Liver (tissue), 9 donors: ENCODE measurements around the gene SH3BP2. TPM values are rescaled to one million over a fixed set of nuclear protein-coding genes. Genes with fewer than 3 reads are reported as not detected.

Experiments used
- DNase-seq: peaks from one replicate; pipeline ENCODE4 v3.0.0-alpha.2; 2017; ENCODE audit warnings: low spot score
- H3K27ac ChIP-seq, 2 donors: one replicate each; pipeline ENCODE4 v1.7.0; 2013; ENCODE audit warnings: inconsistent platforms in 2 of 2, low read length in 2 of 2, control low read depth in 1 of 2, low read depth in 1 of 2, mild to moderate bottlenecking in 1 of 2
- H3K27me3 ChIP-seq, 4 donors: one replicate each; pipeline versions ENCODE4 v1.6.1 to v1.7.0; 2013; ENCODE audit warnings: low read length in 3 of 4, inconsistent platforms in 1 of 4, mild to moderate bottlenecking in 1 of 4, moderate library complexity in 1 of 4; ENCODE audit not compliant: control insufficient read depth in 4 of 4, insufficient read depth in 4 of 4
- H3K36me3 ChIP-seq, 4 donors: one replicate each; pipeline versions ENCODE4 v1.6.1 to v1.7.0; 2013; ENCODE audit warnings: low read length in 3 of 4, mild to moderate bottlenecking in 3 of 4, low read depth in 1 of 4, moderate library complexity in 1 of 4; ENCODE audit not compliant: control insufficient read depth in 4 of 4, insufficient read depth in 3 of 4
- H3K4me1 ChIP-seq, 4 donors: one replicate each; pipeline versions ENCODE4 v1.6.1 to v1.7.0; 2013; ENCODE audit warnings: low read length in 3 of 4, mild to moderate bottlenecking in 3 of 4, moderate library complexity in 1 of 4; ENCODE audit not compliant: control insufficient read depth in 4 of 4, insufficient read depth in 4 of 4
- H3K4me3 ChIP-seq, 3 donors: one replicate each; pipeline versions ENCODE4 v1.6.1 to v1.7.0; 2013; ENCODE audit warnings: low read length in 3 of 3, control low read depth in 1 of 3, low read depth in 1 of 3, mild to moderate bottlenecking in 1 of 3
- H3K9ac ChIP-seq, 2 donors: one replicate each; pipeline ENCODE4 v1.7.0; 2013; ENCODE audit warnings: low read length in 2 of 2, mild to moderate bottlenecking in 2 of 2, moderate library complexity in 2 of 2, control low read depth in 1 of 2, low read depth in 1 of 2
- H3K9me3 ChIP-seq, 4 donors: one replicate each; pipeline versions ENCODE4 v1.6.1 to v1.7.0; 2013; ENCODE audit warnings: low read length in 3 of 4; ENCODE audit not compliant: control insufficient read depth in 4 of 4
- ATF3 ChIP-seq: IDR thresholded peaks from 2 replicates; pipeline ENCODE4 v1.6.1; 2016; ENCODE audit warnings: antibody characterized with exemption
- CTCF ChIP-seq: fragments of 150-350 bp; IDR thresholded peaks from 2 replicates; pipeline ENCODE4 v1.5.1; 2017; ENCODE audit warnings: improper control_type of control experiment, low read depth, low read length; ENCODE audit not compliant: missing input control
- EGR1 ChIP-seq, 2 donors: IDR thresholded peaks; 2 replicates each; pipeline ENCODE4 v1.6.1; 2016 to 2018; ENCODE audit warnings: antibody characterized with exemption in 2 of 2, low read depth in 2 of 2
- FOXA1 ChIP-seq: IDR thresholded peaks from 2 replicates; pipeline ENCODE4 v1.6.1; 2016; ENCODE audit warnings: antibody characterized with exemption
- FOXA2 ChIP-seq: IDR thresholded peaks from 2 replicates; pipeline ENCODE4 v1.6.1; 2016; ENCODE audit warnings: antibody characterized with exemption
- GABPA ChIP-seq, 2 donors: IDR thresholded peaks in 1 of 2; conservative IDR thresholded peaks in 1 of 2; 2 replicates each; pipeline ENCODE4 v1.6.1; 2016; ENCODE audit warnings: antibody characterized with exemption in 2 of 2, mild to moderate bottlenecking in 1 of 2, moderate library complexity in 1 of 2
- HNF4A ChIP-seq, 2 donors: conservative IDR thresholded peaks; 2 replicates each; pipeline ENCODE4 v1.6.1; 2016; ENCODE audit warnings: antibody characterized with exemption in 2 of 2, mild to moderate bottlenecking in 2 of 2
- HNF4G ChIP-seq: IDR thresholded peaks from 2 replicates; pipeline ENCODE4 v1.6.1; 2016; ENCODE audit warnings: antibody characterized with exemption
- JUND ChIP-seq, 2 donors: IDR thresholded peaks; 2 replicates each; pipeline ENCODE4 v1.6.1; 2016; ENCODE audit warnings: antibody characterized with exemption in 2 of 2
- MAX ChIP-seq: IDR thresholded peaks from 2 replicates; pipeline ENCODE4 v1.6.1; 2016; ENCODE audit warnings: antibody characterized with exemption
- NR2F2 ChIP-seq: IDR thresholded peaks from 2 replicates; pipeline ENCODE4 v1.6.1; 2016; ENCODE audit warnings: antibody characterized with exemption
- RAD21 ChIP-seq, 2 donors: IDR thresholded peaks; 2 replicates each; pipeline ENCODE4 v1.6.1; 2016; ENCODE audit warnings: antibody characterized with exemption in 2 of 2, mild to moderate bottlenecking in 2 of 2
- REST ChIP-seq: IDR thresholded peaks from 2 replicates; pipeline ENCODE4 v1.6.1; 2016; ENCODE audit warnings: antibody characterized with exemption, mild to moderate bottlenecking
- RXRA ChIP-seq, 2 donors: IDR thresholded peaks; 2 replicates each; pipeline ENCODE4 v1.6.1; 2017 to 2018; ENCODE audit warnings: antibody characterized with exemption in 2 of 2, mild to moderate bottlenecking in 1 of 2
- SP1 ChIP-seq: IDR thresholded peaks from 2 replicates; pipeline ENCODE4 v1.6.1; 2018; ENCODE audit warnings: antibody characterized with exemption, mild to moderate bottlenecking
- TAF1 ChIP-seq: conservative IDR thresholded peaks from 2 replicates; pipeline ENCODE4 v1.6.1; 2016; ENCODE audit warnings: antibody characterized with exemption, mild to moderate bottlenecking
- YY1 ChIP-seq: IDR thresholded peaks from 2 replicates; pipeline ENCODE4 v1.6.1; 2016; ENCODE audit warnings: antibody characterized with exemption, mild to moderate bottlenecking
- ZBTB33 ChIP-seq: IDR thresholded peaks from 2 replicates; pipeline ENCODE4 v1.6.1; 2016; ENCODE audit warnings: antibody characterized with exemption
- WGBS: extraction: QIAGEN DNeasy Blood & Tissue Kit; methylation state at CpG from one replicate; pipeline ENCODE4 v1.1.7; 2013; 5-methylcytosine and 5-hydroxymethylcytosine counted together
- polyA plus RNA-seq, 2 donors: library from polyadenylated mRNA; stranded (reverse) in 1 of 2; unstranded in 1 of 2; fragments of 200-250 nt in 1 of 2; fragments of >200 nt in 1 of 2; fragmentation: Nextera tagmentation in 1 of 2; extraction: Ambion mirVana in 1 of 2; gene quantifications; one replicate each; pipeline versions ENCODE4 v1.2.1 to v1.2.3, GENCODE V29; 2013 to 2015
- total RNA-seq, 2 donors: library from RNA; depleted of rRNA; stranded (reverse); fragments of >200 nt; gene quantifications; one replicate each; pipeline ENCODE4 v1.2.3, GENCODE V29; 2014
- donor health status: healthy.
- donor health status: healthy.
- donor health status: healthy.
- donor health status: healthy.
- donor health status: healthy.

SH3BP2 gene
- total and polyA plus RNA-seq, 4 donors: 17.9 to 80.2 (median 38.5) TPM

GRCh38 chr4:2874861-2875260 lies 82.0 kb downstream of the SH3BP2 start:
- H3K9me3 ChIP-seq: no peaks in the 10 kb centered on the region
- 94% methylated on average over 7 of the region's 7 CpGs for WGBS
- no peak overlapping the region for H3K4me3 ChIP-seq
- H3K36me3 ChIP-seq: peaks cover 0 to 8% (median 6%) of the 10 kb centered on the region in 4 donors
- H3K4me1 ChIP-seq: peaks cover 0 to 20% (median 6%) of the 10 kb centered on the region in 4 donors
- no peak overlapping the region for H3K27ac ChIP-seq
- H3K9ac ChIP-seq: no peak overlapping the region
- no peaks in the 10 kb centered on the region for H3K27me3 ChIP-seq
- no peak for TF ChIP-seq CTCF
- no peak for TF ChIP-seq TAF1
- TF ChIP-seq REST: no peak
- no peak for TF ChIP-seq FOXA2
- no peak for TF ChIP-seq ATF3
- TF ChIP-seq JUND (IDR thresholded peaks at IDR 0.05): no peak
- no peak for TF ChIP-seq ZBTB33
- no peak for TF ChIP-seq MAX
- TF ChIP-seq HNF4G: no peak
- no peak for TF ChIP-seq GABPA (IDR thresholded peaks at IDR 0.05 in 1 of 2, conservative IDR thresholded peaks at IDR 0.05 in 1 of 2)
- no peak for TF ChIP-seq HNF4A (conservative IDR thresholded peaks at IDR 0.05)
- no peak for TF ChIP-seq YY1
- TF ChIP-seq NR2F2: no peak
- no peak for TF ChIP-seq RXRA (IDR thresholded peaks at IDR 0.05)
- no peak for TF ChIP-seq EGR1 (IDR thresholded peaks at IDR 0.05; ENCODE audit: low read depth in 2 of 2)
- TF ChIP-seq FOXA1: no peak
- no peak for TF ChIP-seq SP1
- TF ChIP-seq RAD21 (IDR thresholded peaks at IDR 0.05): no peak
- no peak for DNase-seq
